ENCODE results near the gene ACTL7B.

- TF ChIP-seq CTCF (IDR thresholded peaks at IDR 0.05) (no peak), POLR2A (IDR thresholded peaks at IDR 0.05) (no peak), POLR2AphosphoS5 (IDR thresholded peaks at IDR 0.05; ENCODE audit: insufficient read depth in 1 of 2, low read depth in 1 of 2) (no peak)
Observed at GRCh38 chr9:108884701-108885100, 28.9 kb upstream of the ACTL7B start.
